ENCODE measurements around the gene MBP.
"Not testable (repeated sequence)": the region's sequence is repeated elsewhere in the genome, so short reads cannot be mapped to it uniquely, and the experiment has no call there.

Gene MBP

DNA sequence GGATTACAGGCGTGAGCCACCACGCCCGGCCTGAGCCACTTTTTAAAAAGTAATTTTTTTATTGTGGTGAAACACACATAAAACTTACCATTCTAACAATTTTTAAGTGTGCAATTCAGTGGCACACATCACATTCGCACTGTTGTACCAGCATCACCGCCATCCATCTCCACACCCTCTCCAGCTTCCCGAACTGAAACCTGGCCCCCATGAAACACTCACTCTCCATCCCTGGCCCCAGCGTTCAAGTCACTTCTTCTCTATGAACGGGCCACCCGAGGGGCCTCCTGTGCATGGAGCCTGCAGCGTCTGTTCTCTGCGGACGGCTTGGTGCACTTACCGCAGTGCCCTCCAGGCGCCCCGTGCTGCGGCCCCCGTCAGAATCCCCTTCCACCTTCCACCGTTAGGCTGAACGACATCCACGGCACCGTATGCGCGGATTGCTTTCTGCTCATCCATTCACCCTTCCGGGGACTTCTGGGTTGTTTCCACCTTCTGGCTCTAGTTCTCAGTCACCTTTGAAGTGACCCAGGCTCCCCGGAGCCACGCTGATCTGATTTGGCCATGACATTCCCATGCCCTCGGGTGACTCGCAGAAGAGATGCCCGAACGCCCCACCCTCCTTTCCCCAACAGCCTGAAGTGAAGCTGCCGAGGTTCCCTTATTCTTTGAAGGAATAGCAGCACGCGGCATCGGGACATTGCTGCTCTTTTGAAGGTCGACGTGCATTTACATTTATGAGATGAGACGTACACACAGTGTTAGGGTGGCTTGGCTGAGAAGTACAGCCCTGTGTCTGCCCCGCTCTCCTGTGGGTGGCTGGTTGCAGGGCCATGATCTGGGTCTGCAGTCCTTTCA lies 134.4 kb downstream of the MBP start:
- Histone ChIP-seq H3K9ac (ENCODE audit: low read length in 5 of 5) (no peak overlapping the region), H3K36me3 (ENCODE audit: control insufficient read depth in 5 of 5, insufficient read depth in 5 of 5, low read length in 5 of 5) (no peaks in the 10 kb centered on the region), H3K27me3 (ENCODE audit: control insufficient read depth in 5 of 5, insufficient read depth in 4 of 5, low read length in 5 of 5) (peaks cover 0 to 4% (median 0%) of the 10 kb centered on the region in 5 donors), H3K9me3 (ENCODE audit: control insufficient read depth in 5 of 5, low read length in 5 of 5) (no peaks in the 10 kb centered on the region), H3K4me1 (ENCODE audit: control insufficient read depth in 5 of 5, insufficient read depth in 5 of 5, low read length in 5 of 5) (peaks cover 0 to 4% (median 0%) of the 10 kb centered on the region in 5 donors), H3K27ac (ENCODE audit: low read depth, low read length) (no peak overlapping the region), H3K4me3 (ENCODE audit: low read depth in 1 of 5, low read length in 5 of 5) (no peak overlapping the region)

DNA sequence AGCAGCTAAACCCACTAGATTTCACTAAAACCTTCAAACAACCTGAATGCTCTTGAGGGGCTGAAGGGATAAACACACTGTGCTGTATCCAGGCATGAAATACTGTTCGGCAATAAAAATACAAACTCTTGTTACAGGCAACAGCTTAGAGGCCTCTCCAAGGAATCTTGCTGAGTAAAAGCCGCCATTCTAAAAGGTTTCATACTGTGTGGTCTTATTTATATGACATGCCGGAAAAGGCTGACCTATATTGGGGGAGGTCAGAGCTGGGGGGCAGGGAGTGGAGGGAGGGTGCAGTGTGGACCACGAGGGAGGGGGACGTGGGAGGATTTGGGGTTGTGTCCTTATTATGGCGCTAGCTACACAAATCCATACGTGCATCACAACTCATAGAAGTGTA lies 136.2 kb downstream of the MBP start:
- Histone ChIP-seq H3K36me3 (ENCODE audit: control insufficient read depth in 5 of 5, insufficient read depth in 5 of 5, low read length in 5 of 5) (no peaks in the 10 kb centered on the region), H3K4me1 (ENCODE audit: control insufficient read depth in 5 of 5, insufficient read depth in 5 of 5, low read length in 5 of 5) (peaks cover 0 to 4% (median 3%) of the 10 kb centered on the region in 5 donors), H3K27me3 (ENCODE audit: control insufficient read depth in 5 of 5, insufficient read depth in 4 of 5, low read length in 5 of 5) (peaks cover 0 to 4% (median 0%) of the 10 kb centered on the region in 5 donors), H3K4me3 (ENCODE audit: low read depth in 1 of 5, low read length in 5 of 5) (no peak overlapping the region), H3K9me3 (ENCODE audit: control insufficient read depth in 5 of 5, low read length in 5 of 5) (no peaks in the 10 kb centered on the region), H3K27ac (ENCODE audit: low read depth, low read length) (no peak overlapping the region), H3K9ac (ENCODE audit: low read length in 5 of 5) (no peak overlapping the region)

DNA sequence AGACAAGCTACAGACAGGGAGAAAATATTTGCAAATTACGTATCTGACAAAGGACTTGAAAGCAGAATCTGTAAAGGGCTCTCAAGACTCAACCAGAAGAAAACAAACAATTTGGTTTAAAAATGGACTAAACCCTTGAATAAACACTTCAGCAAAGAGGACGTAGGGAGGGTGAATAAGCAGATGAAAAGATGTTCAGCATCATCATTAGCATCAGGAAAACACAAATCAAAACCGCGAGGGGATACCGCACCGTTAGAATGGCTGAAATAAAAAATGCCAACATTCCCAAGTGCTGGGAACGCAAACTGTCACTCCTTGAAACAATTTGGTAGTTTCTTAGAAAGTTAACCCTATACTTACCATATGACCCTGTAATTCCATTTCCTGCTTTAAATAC lies 136.7 kb downstream of the MBP start:
- no peak overlapping the region for H3K27ac ChIP-seq (ENCODE audit: low read depth, low read length)
- H3K36me3 ChIP-seq (ENCODE audit: control insufficient read depth in 5 of 5, insufficient read depth in 5 of 5, low read length in 5 of 5): no peaks in the 10 kb centered on the region
- no peaks in the 10 kb centered on the region for H3K9me3 ChIP-seq (ENCODE audit: control insufficient read depth in 5 of 5, low read length in 5 of 5)
- H3K4me3 ChIP-seq (ENCODE audit: low read depth in 1 of 5, low read length in 5 of 5): no peak overlapping the region
- peaks cover 0 to 4% (median 0%) of the 10 kb centered on the region in 5 donors for H3K27me3 ChIP-seq (ENCODE audit: control insufficient read depth in 5 of 5, insufficient read depth in 4 of 5, low read length in 5 of 5)
- H3K4me1 ChIP-seq (ENCODE audit: control insufficient read depth in 5 of 5, insufficient read depth in 5 of 5, low read length in 5 of 5): peaks cover 0 to 7% (median 4%) of the 10 kb centered on the region in 5 donors
- H3K9ac ChIP-seq (ENCODE audit: low read length in 5 of 5): no peak overlapping the region

DNA sequence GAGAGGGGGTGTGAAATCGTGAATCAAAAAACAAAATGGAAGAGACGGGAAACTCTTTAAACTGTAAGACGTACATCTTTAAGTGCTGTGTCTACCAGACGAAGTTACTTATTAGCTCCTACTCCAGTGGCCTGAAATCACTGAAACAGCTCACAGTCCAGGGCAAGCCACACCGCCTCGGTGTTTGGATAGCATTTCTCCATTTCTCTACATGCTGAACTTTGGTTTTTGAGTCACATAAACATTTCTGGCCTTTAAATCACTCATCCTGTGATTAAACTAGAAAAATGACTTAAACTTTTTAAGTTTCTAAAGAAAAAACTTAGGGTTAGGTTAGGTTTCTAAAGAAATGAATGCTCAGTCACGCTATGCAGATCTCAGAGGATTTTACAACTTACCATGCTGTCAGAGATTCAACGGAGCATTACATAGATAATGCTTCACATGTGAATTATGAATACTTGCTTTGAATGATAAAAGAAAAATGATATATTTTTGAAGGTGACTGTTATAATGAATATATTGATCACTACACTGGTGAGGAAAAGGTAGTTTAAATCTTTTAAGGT lies 138.4 kb downstream of the MBP start:
- peaks cover 0 to 4% (median 0%) of the 10 kb centered on the region in 5 donors for H3K27me3 ChIP-seq (ENCODE audit: control insufficient read depth in 5 of 5, insufficient read depth in 4 of 5, low read length in 5 of 5)

DNA sequence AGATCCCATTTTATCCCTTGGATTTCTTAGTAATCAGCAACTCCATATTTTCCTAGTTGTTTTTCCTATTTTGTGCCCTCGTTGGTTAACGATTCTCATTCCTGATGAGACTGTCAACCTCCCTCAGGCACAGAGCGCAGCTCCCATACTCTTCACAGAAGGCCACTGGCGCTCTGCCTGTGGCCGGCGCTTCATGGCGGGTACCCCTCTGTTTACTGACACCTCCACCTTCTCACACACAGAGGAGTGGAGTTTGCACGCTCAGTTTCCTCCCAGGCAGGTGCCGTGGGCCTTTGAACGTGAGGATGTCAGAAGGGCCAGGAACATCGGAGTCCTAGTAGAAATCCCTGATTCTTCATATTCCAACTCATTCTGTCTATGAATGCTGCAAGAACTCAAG lies 139.0 kb downstream of the MBP start:
- Histone ChIP-seq H3K4me3 (ENCODE audit: low read depth in 1 of 5, low read length in 5 of 5) (no peak overlapping the region), H3K36me3 (ENCODE audit: control insufficient read depth in 5 of 5, insufficient read depth in 5 of 5, low read length in 5 of 5) (no peaks in the 10 kb centered on the region), H3K27me3 (ENCODE audit: control insufficient read depth in 5 of 5, insufficient read depth in 4 of 5, low read length in 5 of 5) (peaks cover 0 to 4% (median 0%) of the 10 kb centered on the region in 5 donors), H3K9me3 (ENCODE audit: control insufficient read depth in 5 of 5, low read length in 5 of 5) (no peaks in the 10 kb centered on the region), H3K27ac (ENCODE audit: low read depth, low read length) (no peak overlapping the region), H3K9ac (ENCODE audit: low read length in 5 of 5) (no peak overlapping the region), H3K4me1 (ENCODE audit: control insufficient read depth in 5 of 5, insufficient read depth in 5 of 5, low read length in 5 of 5) (peaks cover 0 to 12% (median under 1%) of the 10 kb centered on the region in 5 donors)

More for the DNA sequence above, 138.4 kb downstream of the MBP start:
- H3K9me3 ChIP-seq (ENCODE audit: control insufficient read depth in 5 of 5, low read length in 5 of 5): no peaks in the 10 kb centered on the region
- no peak overlapping the region for H3K4me3 ChIP-seq (ENCODE audit: low read depth in 1 of 5, low read length in 5 of 5)
- H3K9ac ChIP-seq (ENCODE audit: low read length in 5 of 5): no peak overlapping the region
- no peaks in the 10 kb centered on the region for H3K36me3 ChIP-seq (ENCODE audit: control insufficient read depth in 5 of 5, insufficient read depth in 5 of 5, low read length in 5 of 5)
- peaks cover 0 to 7% (median 0%) of the 10 kb centered on the region in 5 donors for H3K4me1 ChIP-seq (ENCODE audit: control insufficient read depth in 5 of 5, insufficient read depth in 5 of 5, low read length in 5 of 5)
- no peak overlapping the region for H3K27ac ChIP-seq (ENCODE audit: low read depth, low read length)

DNA sequence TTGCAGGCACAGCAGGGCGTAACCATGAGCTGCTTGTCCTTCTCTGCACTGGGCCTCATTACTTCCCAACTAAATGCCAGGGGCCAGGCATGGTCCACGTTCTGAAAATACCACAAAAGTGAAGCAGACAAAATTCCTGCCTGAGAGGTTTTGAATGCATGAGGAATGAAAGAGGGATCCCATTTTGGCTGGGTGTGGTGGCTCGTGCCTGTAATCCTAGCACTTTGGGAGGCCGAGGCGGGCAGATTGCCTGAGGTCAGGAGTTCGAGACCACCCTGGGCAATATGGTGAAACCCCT lies 139.5 kb downstream of the MBP start:
- Histone ChIP-seq H3K4me3 (ENCODE audit: low read depth in 1 of 5, low read length in 5 of 5) (no peak overlapping the region), H3K9me3 (ENCODE audit: control insufficient read depth in 5 of 5, low read length in 5 of 5) (no peaks in the 10 kb centered on the region), H3K27me3 (ENCODE audit: control insufficient read depth in 5 of 5, insufficient read depth in 4 of 5, low read length in 5 of 5) (peaks cover 0 to 2% (median 0%) of the 10 kb centered on the region in 5 donors), H3K9ac (ENCODE audit: low read length in 5 of 5) (no peak overlapping the region), H3K4me1 (ENCODE audit: control insufficient read depth in 5 of 5, insufficient read depth in 5 of 5, low read length in 5 of 5) (peaks cover 0 to 14% (median 3%) of the 10 kb centered on the region in 5 donors), H3K36me3 (ENCODE audit: control insufficient read depth in 5 of 5, insufficient read depth in 5 of 5, low read length in 5 of 5) (no peaks in the 10 kb centered on the region), H3K27ac (ENCODE audit: low read depth, low read length) (no peak overlapping the region)

DNA sequence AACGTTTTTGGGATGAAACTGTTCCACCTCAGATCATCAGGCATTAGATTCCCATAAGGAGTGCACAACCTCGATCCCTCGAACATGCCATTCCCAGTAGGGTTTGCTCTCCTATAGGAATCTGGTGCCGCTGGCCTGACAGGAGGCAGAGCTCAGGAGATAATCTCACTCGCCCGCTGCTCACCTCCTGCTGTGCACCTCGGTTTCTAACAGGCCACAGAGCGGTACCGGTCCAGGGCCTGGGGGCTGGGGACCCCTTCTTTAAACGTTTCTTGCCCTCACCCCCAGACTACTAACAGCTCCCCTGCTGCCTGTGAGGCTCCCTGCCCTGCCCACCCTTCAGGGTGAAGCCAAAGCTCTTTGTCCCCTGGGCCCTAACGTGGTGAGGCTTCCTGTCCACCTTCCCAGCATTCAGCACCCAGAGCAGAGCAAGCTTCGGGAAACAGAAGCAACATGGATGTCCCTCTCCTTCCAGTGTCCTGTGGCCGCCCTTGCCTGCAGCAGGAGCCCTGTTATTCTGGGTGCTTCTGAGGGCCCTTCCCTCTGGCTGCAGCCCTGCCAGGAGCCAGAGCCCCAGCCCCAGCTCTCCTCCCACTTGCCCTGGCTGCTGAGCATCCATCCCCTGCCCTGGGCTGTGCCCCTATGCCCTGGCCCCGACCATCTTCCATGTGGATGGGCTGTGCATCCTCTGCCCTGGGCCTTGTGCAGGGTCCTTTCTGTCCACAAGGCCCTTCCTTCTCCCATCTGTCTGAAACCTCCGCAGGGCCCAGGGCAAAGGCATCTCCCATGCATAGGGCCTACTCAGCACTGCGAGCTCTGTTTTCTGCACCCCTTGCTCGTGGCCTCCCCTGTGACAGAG lies 140.1 kb downstream of the MBP start:
- no peaks in the 10 kb centered on the region for H3K36me3 ChIP-seq (ENCODE audit: control insufficient read depth in 5 of 5, insufficient read depth in 5 of 5, low read length in 5 of 5)
- H3K27me3 ChIP-seq (ENCODE audit: control insufficient read depth in 5 of 5, insufficient read depth in 4 of 5, low read length in 5 of 5): peaks cover 0 to 2% (median 0%) of the 10 kb centered on the region in 5 donors
- H3K9ac ChIP-seq (ENCODE audit: low read length in 5 of 5): no peak overlapping the region
- no peak overlapping the region for H3K4me3 ChIP-seq (ENCODE audit: low read depth in 1 of 5, low read length in 5 of 5)
- no peak overlapping the region for H3K27ac ChIP-seq (ENCODE audit: low read depth, low read length)
- H3K9me3 ChIP-seq (ENCODE audit: control insufficient read depth in 5 of 5, low read length in 5 of 5): no peaks in the 10 kb centered on the region
- H3K4me1 ChIP-seq (ENCODE audit: control insufficient read depth in 5 of 5, insufficient read depth in 5 of 5, low read length in 5 of 5): peaks cover 0 to 14% (median 3%) of the 10 kb centered on the region in 5 donors

DNA sequence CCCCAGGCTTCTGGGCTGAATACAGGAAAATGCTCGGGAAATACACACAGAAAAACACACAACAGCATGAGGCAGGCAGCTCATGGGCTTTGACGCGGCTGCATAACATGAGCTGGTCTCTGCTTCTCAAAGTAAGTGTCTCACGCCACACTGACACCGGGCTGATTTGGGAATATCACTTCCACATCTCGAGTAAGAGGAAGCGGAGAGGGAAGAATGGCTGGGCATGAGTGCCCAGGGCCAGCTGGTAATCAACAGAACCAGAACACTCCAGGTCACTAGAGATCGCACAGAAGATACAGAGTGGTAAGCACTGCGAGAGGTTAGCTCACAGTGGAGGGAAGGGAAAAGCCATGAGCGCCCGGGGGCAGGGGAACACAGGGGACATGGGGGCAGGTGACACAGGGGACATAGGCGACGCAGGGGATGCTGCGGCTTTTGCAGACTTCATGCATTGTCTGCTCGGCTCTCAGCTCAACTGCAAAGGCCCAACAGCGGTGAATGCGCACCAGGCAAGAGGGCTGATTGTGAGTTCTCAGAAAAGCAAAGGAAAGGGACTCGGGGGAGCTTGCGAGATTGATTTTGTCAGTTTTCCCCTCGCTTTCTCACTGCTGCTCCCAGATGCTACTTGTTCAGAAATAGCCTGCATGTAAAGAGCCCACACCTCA lies 141.4 kb downstream of the MBP start:
- H3K9ac ChIP-seq (ENCODE audit: low read length in 5 of 5): no peak overlapping the region
- H3K27me3 ChIP-seq (ENCODE audit: control insufficient read depth in 5 of 5, insufficient read depth in 4 of 5, low read length in 5 of 5): peaks cover 0 to 2% (median 0%) of the 10 kb centered on the region in 5 donors
- H3K27ac ChIP-seq (ENCODE audit: low read depth, low read length): no peak overlapping the region
- no peak overlapping the region for H3K4me3 ChIP-seq (ENCODE audit: low read depth in 1 of 5, low read length in 5 of 5)
- H3K36me3 ChIP-seq (ENCODE audit: control insufficient read depth in 5 of 5, insufficient read depth in 5 of 5, low read length in 5 of 5): no peaks in the 10 kb centered on the region
- no peaks in the 10 kb centered on the region for H3K9me3 ChIP-seq (ENCODE audit: control insufficient read depth in 5 of 5, low read length in 5 of 5)
- peaks cover 0 to 20% (median 5%) of the 10 kb centered on the region in 5 donors for H3K4me1 ChIP-seq (ENCODE audit: control insufficient read depth in 5 of 5, insufficient read depth in 5 of 5, low read length in 5 of 5)

DNA sequence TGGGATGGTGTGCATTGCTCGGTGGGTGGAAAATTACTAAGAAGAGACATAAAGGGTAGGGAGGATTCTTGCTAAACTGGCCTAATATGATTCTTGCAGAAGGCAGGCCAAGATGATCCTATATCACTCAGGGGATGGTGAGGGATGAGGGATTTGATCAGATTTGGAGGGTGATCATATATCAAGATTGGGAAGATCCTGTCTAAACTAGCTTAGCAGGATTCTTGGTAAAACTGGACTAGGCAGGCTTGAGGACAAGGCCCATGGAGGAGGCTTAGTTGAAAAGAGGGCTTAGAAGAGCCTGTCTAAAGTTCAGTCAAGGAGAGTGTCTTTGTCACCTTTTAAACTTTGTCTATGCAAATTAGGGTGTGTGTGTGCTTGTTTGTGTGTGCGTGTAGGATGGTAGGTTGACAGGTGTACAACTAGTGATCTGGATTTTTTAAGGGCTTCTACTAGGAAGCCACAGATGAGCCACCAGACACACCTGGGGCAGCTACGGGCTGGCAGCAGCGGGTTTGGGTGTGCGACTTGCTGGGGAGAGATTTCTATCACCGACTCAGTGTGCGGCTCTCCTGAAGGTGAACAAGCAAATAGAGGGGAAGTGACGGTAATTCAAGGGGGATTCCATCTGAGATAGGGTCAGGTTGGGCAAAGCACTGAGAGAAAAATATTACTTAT lies 142.1 kb downstream of the MBP start:
- H3K4me1 ChIP-seq (ENCODE audit: control insufficient read depth in 5 of 5, insufficient read depth in 5 of 5, low read length in 5 of 5): peaks cover 0 to 20% (median 5%) of the 10 kb centered on the region in 5 donors
- not testable (repeated sequence) for H3K9ac ChIP-seq (ENCODE audit: low read length in 5 of 5); H3K9me3 ChIP-seq (ENCODE audit: control insufficient read depth in 5 of 5, low read length in 5 of 5); H3K36me3 ChIP-seq (ENCODE audit: control insufficient read depth in 5 of 5, insufficient read depth in 5 of 5, low read length in 5 of 5); H3K4me3 ChIP-seq (ENCODE audit: low read depth in 1 of 5, low read length in 5 of 5); H3K27me3 ChIP-seq (ENCODE audit: control insufficient read depth in 5 of 5, insufficient read depth in 4 of 5, low read length in 5 of 5); H3K27ac ChIP-seq (ENCODE audit: low read depth, low read length)

Data from subcutaneous abdominal adipose tissue (tissue), 5 donors.